ES-I3 (cell line): ENCODE data around the gene KIF13A.

Experiments
- H3K36me3 ChIP-seq: 2 replicates; pipeline ENCODE4 v1.6.1; 2013; ENCODE audit warnings: mild to moderate bottlenecking, low read length, control low read depth, moderate library complexity; ENCODE audit not compliant: insufficient read depth
- H3K4me1 ChIP-seq: 2 replicates; pipeline ENCODE4 v1.6.1; 2013; ENCODE audit warnings: mild to moderate bottlenecking, control low read depth, low read length; ENCODE audit not compliant: insufficient read depth
- H3K9ac ChIP-seq: 2 replicates; pipeline ENCODE4 v1.6.1; 2013; ENCODE audit warnings: low read depth, mild to moderate bottlenecking, low read length, moderate library complexity
- H3K9me3 ChIP-seq: 2 replicates; pipeline ENCODE4 v1.6.1; 2013; ENCODE audit warnings: mild to moderate bottlenecking, low read length, moderate library complexity; ENCODE audit not compliant: control insufficient read depth, insufficient read depth

The KIF13A gene

GRCh38 chr6:17945111-17945510, 42.3 kb downstream of the KIF13A start:
- 0 out of 2 replicates have a peak, but pooled peaks cover 9% of the 10 kb centered on the region for H3K4me1 ChIP-seq
- no peaks in the 10 kb centered on the region for H3K36me3 ChIP-seq
- H3K9ac ChIP-seq = no peak overlapping the region
- no peaks in the 10 kb centered on the region for H3K9me3 ChIP-seq

GRCh38 chr6:17941318-17941717, 46.1 kb downstream of the KIF13A start:
- peaks cover 21% of the 10 kb centered on the region for H3K4me1 ChIP-seq
- H3K9me3 ChIP-seq = no peaks in the 10 kb centered on the region
- H3K9ac ChIP-seq = no peak overlapping the region
- no peaks in the 10 kb centered on the region for H3K36me3 ChIP-seq

GRCh38 chr6:17940151-17940792, 47.2 kb downstream of the KIF13A start:
- Histone ChIP-seq H3K9me3 (no peaks in the 10 kb centered on the region), H3K9ac (peak overlapping the region; percentile 4; the same call in 1 of the 2 replicates), H3K36me3 (no peaks in the 10 kb centered on the region), H3K4me1 (peaks cover 21% of the 10 kb centered on the region)

- Histone ChIP-seq H3K36me3 (no peaks in the 10 kb centered on the region), H3K9ac (no peak overlapping the region), H3K9me3 (no peaks in the 10 kb centered on the region), H3K4me1 (peaks cover 21% of the 10 kb centered on the region)
Observed at GRCh38 chr6:17938901-17939300, 48.5 kb downstream of the KIF13A start.

DNA sequence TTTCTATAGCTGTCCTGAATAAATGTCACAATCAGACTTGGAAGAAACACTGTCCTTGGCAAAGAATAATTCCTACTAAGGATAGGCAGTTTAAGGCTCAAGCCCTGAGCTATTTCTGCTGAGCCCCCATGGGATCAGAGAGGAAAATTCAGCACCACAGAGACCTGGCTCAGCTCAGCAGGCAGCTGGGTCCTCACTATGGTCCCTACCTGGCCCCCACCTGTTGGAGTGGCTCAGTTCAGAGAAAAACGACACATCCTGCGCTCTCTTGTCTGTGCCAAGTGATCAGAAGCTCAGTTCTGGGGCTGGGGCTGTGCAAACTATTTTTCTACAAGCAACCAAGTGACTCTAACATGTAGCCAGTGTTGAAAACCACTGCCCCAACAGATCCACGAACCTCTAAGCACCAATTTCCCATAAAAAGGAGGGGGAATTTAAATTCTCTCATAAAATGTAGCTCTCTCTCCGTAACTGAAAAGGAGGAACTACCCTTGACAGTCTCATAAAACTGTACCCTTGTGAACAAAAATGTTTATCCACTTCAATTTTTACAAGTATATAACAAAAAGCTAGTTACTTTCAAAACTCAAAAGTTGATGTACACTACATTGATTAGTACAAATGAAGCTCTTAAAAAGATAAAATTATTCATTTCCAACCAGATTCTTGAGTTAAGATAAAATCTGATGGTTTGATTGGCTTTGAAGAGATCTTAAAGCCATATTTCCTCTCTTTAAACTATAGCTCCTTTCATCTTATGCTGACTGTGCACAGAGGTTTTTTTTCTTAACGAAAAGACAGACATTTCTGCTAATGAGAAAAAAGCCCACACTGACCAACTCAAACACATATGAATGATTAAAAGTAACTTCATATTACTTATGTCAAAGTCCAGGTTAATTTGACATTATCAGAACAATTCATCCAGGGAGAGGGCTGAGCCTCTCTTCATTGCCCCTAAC, 52.0 kb downstream of the KIF13A start:
- H3K9me3 ChIP-seq = no peaks in the 10 kb centered on the region
- peaks cover 40% of the 10 kb centered on the region for H3K4me1 ChIP-seq
- H3K9ac ChIP-seq = no peak overlapping the region
- no peaks in the 10 kb centered on the region for H3K36me3 ChIP-seq

GRCh38 chr6:17933716-17934115, 53.7 kb downstream of the KIF13A start:
- no peaks in the 10 kb centered on the region for H3K36me3 ChIP-seq
- H3K9me3 ChIP-seq = no peaks in the 10 kb centered on the region
- H3K4me1 ChIP-seq = peaks cover 30% of the 10 kb centered on the region
- no peak overlapping the region for H3K9ac ChIP-seq

DNA sequence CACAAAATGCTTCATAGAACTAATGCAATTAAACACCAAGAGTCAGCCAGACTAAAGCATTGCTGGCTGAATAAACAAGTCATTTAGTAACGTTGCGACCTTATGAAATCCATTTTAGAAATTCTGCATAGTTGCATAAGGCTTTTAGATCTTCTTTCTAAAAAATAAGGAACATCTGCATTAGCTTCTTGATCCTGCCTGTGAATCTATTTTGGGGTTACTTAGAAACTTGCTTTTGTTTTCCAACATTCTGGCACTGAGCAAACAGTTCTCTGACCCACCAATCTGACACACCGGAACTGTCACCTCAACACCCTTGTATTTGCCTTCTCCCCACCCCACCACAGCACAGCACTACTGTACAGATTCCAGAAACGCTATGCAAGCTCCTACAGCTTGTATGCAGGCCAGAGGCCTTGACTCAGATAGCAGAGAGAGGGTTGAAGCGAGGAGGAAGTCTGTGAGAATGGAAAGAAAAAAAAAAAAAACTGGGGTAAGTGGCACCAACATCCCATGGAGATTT, 55.0 kb downstream of the KIF13A start:
- H3K9ac ChIP-seq = no peak overlapping the region

GRCh38 chr6:17931227-17931626, 56.2 kb downstream of the KIF13A start:
- peaks cover 32% of the 10 kb centered on the region for H3K4me1 ChIP-seq
- no peaks in the 10 kb centered on the region for H3K9me3 ChIP-seq
- H3K9ac ChIP-seq = no peak overlapping the region
- no peaks in the 10 kb centered on the region for H3K36me3 ChIP-seq

More for the DNA sequence above, 55.0 kb downstream of the KIF13A start:
- H3K36me3 ChIP-seq = no peaks in the 10 kb centered on the region
- H3K4me1 ChIP-seq = peaks cover 32% of the 10 kb centered on the region
- no peaks in the 10 kb centered on the region for H3K9me3 ChIP-seq

DNA sequence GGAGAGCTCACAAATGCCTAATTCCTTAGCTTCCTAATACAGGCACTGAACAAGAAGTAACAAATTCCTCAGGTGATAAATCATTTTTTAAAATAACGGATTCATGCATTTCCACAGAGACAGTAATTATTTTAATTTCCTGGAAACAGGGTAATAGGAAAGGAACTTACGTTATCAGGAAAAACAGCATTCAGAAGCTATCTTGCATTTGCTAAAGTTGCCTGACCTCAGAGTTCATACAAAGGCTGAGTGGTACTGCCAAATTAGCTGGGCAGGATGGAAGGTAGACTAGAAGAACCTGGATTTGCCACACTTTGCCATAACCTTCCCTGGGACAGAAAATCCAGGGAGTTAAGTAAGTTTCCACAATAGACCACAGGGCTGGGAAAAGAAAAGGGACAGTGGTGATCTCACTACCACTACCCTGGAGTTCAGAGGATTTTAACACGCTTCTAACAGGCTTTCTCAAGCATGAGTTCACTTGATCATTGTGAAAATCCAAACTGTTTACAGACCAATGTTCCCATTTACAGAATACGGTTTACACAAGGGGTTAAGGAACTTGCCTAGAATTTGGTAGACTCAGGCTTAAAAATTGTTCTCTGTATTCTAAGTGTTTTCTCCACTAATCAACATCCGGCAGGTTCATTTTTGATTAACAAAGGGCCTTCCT, 57.0 kb downstream of the KIF13A start:
- H3K9ac ChIP-seq = no peak overlapping the region

GRCh38 chr6:17928514-17929430, 58.7 kb downstream of the KIF13A start:
- H3K9ac ChIP-seq = no peak overlapping the region
- H3K36me3 ChIP-seq = no peaks in the 10 kb centered on the region
- H3K4me1 ChIP-seq = peaks cover 42% of the 10 kb centered on the region
- no peaks in the 10 kb centered on the region for H3K9me3 ChIP-seq

More for the DNA sequence above, 57.0 kb downstream of the KIF13A start:
- Histone ChIP-seq H3K9me3 (no peaks in the 10 kb centered on the region), H3K4me1 (peaks cover 35% of the 10 kb centered on the region), H3K36me3 (no peaks in the 10 kb centered on the region)

GRCh38 chr6:17927705-17928104, 59.7 kb downstream of the KIF13A start:
- Histone ChIP-seq H3K9me3 (no peaks in the 10 kb centered on the region), H3K9ac (no peak overlapping the region), H3K4me1 (peaks cover 39% of the 10 kb centered on the region), H3K36me3 (no peaks in the 10 kb centered on the region)

DNA sequence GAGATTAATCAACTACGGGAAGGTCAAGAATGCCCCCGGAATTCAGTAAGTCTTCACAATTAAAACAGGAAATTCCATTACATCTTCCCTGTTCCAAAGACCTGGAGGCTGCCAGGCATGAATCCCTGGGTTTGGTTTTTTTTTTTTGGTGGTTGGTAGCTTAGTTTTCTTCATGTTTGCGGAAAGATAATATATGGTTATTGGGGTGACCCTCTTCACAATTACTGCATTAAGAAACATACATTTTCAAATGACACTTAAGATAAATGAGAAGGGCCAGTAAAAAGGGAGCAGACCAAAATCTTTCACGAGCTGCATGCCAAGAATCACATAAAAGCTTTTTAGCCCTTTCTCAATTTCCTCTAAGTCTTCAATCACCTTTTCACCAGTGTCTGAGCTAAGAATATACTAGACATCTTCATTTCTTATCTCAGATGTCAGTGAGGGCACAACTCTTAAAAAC, 64.0 kb downstream of the KIF13A start:
- H3K9me3 ChIP-seq = no peaks in the 10 kb centered on the region
- no peak overlapping the region for H3K9ac ChIP-seq
- no peaks in the 10 kb centered on the region for H3K36me3 ChIP-seq

DNA sequence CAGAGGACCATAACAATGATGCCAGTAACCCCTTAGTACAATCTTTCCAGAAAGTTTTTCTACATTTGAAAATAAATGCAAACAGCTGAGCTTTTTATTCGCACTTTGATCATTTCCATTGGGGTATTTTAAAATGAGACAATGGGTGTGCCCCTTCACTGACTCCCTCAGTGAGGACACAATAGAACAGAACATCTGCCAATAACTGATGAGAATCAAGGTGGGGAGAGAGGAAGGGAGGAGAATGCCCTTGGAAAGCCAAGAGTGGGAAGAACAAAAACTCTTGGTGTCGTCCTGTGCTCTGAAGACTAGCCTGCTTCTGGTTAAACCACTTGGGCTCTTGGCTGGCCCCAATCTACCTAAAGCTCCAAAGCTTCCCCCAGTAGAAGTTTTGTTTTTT, 66.0 kb downstream of the KIF13A start:
- no peaks in the 10 kb centered on the region for H3K9me3 ChIP-seq
- H3K36me3 ChIP-seq = no peaks in the 10 kb centered on the region
- no peak overlapping the region for H3K9ac ChIP-seq
- peaks cover 11% of the 10 kb centered on the region for H3K4me1 ChIP-seq

More for the DNA sequence above, 64.0 kb downstream of the KIF13A start:
- peaks cover 12% of the 10 kb centered on the region for H3K4me1 ChIP-seq
